AG04449 (cell line): ENCODE data around the gene GLT8D2.

ENCODE experiments used
- CTCF ChIA-PET: fragments of 350-600 bp; formaldehyde crosslinking; extraction: SDS; loops from one replicate; lab custom pipeline; 2021; ENCODE audit warnings: antibody characterized with exemption; lab: Yijun Ruan, JAX
- POLR2A ChIA-PET: fragments of 400-600, 350-600 bp; formaldehyde crosslinking; extraction: SDS; loops from one replicate; lab custom pipeline; 2020; ENCODE audit warnings: antibody characterized with exemption, inconsistent platforms; lab: Yijun Ruan, JAX
- DNase-seq: peaks from one replicate; pipeline ENCODE4 v3.0.0-alpha.2; 2010; ENCODE audit warnings: low read depth, low spot score
- H3K4me3 ChIP-seq: 2 replicates; pipeline ENCODE4 v1.5.1; 2011; ENCODE audit warnings: low read depth, mild to moderate bottlenecking, control low read depth, low read length
- TF ChIP-seq, protein P1 (sequence below): IDR thresholded peaks from one replicate; pipeline ENCODE4 v1.5.1; 2011; ENCODE audit warnings: mild to moderate bottlenecking, moderate library complexity, low read length, control low read depth, inconsistent platforms; ENCODE audit not compliant: insufficient read depth; ENCODE audit errors: missing control alignments

Gene GLT8D2

DNA sequence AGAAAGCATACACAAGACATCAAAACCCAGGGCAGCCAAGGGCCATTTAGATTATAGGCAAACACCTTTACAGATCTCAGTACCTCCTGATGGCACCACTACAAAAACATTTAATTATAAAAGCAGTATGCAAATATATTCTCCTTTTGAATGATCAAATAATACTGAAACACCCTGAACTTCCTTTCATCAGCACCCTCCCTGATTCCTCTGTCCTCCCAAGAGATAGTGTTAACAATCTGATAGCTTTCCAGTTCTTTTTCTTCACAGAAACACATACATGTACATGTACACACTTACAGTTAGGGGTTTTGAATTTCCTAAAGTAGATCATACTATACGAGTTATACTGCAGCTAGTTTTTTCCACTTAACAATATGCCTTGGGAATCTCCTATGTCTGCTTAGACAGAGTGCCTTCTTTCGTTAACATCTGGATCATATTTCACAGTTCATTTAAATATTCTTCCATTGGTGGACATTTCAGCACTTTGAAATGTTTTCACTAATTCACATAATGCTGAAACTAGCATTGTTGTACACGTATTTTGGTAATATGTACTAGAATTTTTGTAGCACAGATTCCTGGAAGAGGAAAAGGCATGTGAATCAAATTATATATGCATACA is 49.1 kb downstream of the GLT8D2 start:
- DNase-seq: no peak
- no peak overlapping the region for H3K4me3 ChIP-seq
- ChIA-PET CTCF (no interaction called here), POLR2A (no interaction called here)
- TF ChIP-seq, protein P1, sequence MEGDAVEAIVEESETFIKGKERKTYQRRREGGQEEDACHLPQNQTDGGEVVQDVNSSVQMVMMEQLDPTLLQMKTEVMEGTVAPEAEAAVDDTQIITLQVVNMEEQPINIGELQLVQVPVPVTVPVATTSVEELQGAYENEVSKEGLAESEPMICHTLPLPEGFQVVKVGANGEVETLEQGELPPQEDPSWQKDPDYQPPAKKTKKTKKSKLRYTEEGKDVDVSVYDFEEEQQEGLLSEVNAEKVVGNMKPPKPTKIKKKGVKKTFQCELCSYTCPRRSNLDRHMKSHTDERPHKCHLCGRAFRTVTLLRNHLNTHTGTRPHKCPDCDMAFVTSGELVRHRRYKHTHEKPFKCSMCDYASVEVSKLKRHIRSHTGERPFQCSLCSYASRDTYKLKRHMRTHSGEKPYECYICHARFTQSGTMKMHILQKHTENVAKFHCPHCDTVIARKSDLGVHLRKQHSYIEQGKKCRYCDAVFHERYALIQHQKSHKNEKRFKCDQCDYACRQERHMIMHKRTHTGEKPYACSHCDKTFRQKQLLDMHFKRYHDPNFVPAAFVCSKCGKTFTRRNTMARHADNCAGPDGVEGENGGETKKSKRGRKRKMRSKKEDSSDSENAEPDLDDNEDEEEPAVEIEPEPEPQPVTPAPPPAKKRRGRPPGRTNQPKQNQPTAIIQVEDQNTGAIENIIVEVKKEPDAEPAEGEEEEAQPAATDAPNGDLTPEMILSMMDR: no peak

- CTCF ChIA-PET: interaction anchor here (0.8 to 1.8 kb wide), 2 partner anchors 110 to 112 kb away, joined by 3 to 4 read pairs; no protein-coding TSS in a partner anchor
- no peak for DNase-seq
Measured at GRCh38 chr12:103998976-103999375, 51.0 kb downstream of the GLT8D2 start.

DNA sequence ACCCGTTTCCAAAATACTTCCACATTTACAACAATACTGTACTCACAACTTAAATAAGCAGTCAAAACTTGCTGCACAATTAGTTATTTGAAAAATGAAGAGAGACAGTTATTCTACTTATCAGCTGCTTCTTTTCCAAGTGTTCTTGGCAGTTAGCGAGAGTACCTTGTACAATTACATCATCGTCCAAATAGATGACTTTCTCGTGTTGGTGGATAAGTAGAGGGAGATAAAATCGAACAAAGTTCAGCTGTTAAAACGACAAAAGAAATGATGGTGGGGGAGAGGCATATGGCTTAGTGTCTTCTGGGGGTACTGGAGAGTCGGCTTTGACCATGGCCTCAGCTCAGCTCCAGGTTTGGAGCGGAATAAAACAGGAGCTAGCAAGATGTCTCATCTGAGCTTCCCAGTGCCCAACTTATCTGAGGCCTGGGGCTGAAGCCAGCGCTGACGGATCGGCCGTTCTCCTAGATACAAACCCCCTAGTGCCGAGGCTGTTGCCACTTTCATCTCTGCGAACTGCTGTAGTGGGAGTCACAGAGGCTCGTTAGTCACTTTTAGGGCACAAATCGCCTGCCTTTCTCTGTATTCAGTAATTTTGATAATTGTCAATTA is 52.6 kb downstream of the GLT8D2 start:
- ChIA-PET POLR2A (no interaction called here), CTCF (no interaction called here)
- no peak for DNase-seq
- TF ChIP-seq, protein P1: no peak
- no peak overlapping the region for H3K4me3 ChIP-seq

More at GRCh38 chr12:103998976-103999375, 51.0 kb downstream of the GLT8D2 start:
- no peak overlapping the region for H3K4me3 ChIP-seq
- POLR2A ChIA-PET: no interaction called here
- TF ChIP-seq, protein P1: no peak

DNA sequence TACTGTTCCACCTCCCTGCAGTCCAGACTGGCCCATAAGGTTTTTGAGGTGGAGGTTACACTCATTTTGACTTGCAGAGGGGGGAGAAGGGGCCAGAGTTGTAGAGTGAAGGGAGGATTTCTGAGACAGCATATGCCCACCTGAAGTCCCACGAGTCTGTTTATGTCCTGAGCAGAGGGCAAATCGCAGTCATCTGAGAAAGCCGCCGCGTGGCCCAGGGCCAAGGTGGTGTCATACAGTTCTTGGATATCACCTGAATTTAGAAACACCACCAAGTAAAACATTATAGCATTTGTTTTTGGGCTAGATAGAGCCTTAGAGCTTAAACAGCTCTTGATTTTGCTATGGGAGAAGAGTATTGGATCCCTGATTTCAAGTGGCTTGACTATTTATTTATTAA is 53.4 kb downstream of the GLT8D2 start:
- no peak for DNase-seq
- POLR2A ChIA-PET: no interaction called here
- CTCF ChIA-PET: no interaction called here
- H3K4me3 ChIP-seq: no peak overlapping the region
- TF ChIP-seq, protein P1: no peak

GRCh38 chr12:103994235-103994634 is 55.8 kb downstream of the GLT8D2 start:
- ChIA-PET POLR2A (no interaction called here), CTCF (no interaction called here)
- DNase-seq: no peak
- TF ChIP-seq, protein P1: no peak
- H3K4me3 ChIP-seq: no peak overlapping the region

GRCh38 chr12:103986829-103987228 is 63.2 kb downstream of the GLT8D2 start:
- CTCF ChIA-PET: interaction anchor here (0.6 to 0.7 kb wide), 3 partner anchors 13 to 122 kb away, joined by 3 read pairs; no protein-coding TSS in a partner anchor
- TF ChIP-seq, protein P1: no peak
- no peak overlapping the region for H3K4me3 ChIP-seq
- POLR2A ChIA-PET: interaction anchor here (0.7 to 0.9 kb wide), 2 partner anchors 26 to 57 kb away, joined by 3 to 5 read pairs; partner anchors contain the start of gene HSP90B1
- DNase-seq: peak; percentile 75
